ENCODE data around the gene DRD5.
"Not testable (repeated sequence)": the region's sequence is repeated elsewhere in the genome, so short reads cannot be mapped to it uniquely, and the experiment has no call there.

DRD5 gene

GRCh38 chr4:9781343-9782135 is at the start of gene DRD5:
TSS of gene DRD5 (plus strand) at chr4:9781634. CDS start at chr4:9782030, 396 bp downstream.
- no peak within 1 kb of the TSS for H3K4me2 ChIP-seq
- no peaks in the 10 kb centered on the region for H3K27me3 ChIP-seq
- H3K9ac ChIP-seq, result no peak within 1 kb of the TSS
- H3K9me3 ChIP-seq, result peaks cover 18% of the 10 kb centered on the region
- H3K27ac ChIP-seq, result no peak within 1 kb of the TSS
- H3K4me1 ChIP-seq, result peaks cover 13% of the 10 kb centered on the region
- H3K4me3 ChIP-seq, result no peak within 1 kb of the TSS
- no peak for TF ChIP-seq Cebpa-rat (IDR thresholded peaks at IDR 0.05)
- H3K36me3 ChIP-seq, result no peaks in the 10 kb centered on the region
- H4K20me1 ChIP-seq, result no peaks in the 10 kb centered on the region

- H3K4me1 ChIP-seq, H3K27ac ChIP-seq, H3K9me3 ChIP-seq: not testable (repeated sequence)
These were observed 49.2 kb upstream of the DRD5 start for GRCh38 chr4:9732256-9732655.

GRCh38 chr4:9735515-9735914 is 45.9 kb upstream of the DRD5 start:
- Histone ChIP-seq H3K4me3 (no peak overlapping the region), H4K20me1 (no peaks in the 10 kb centered on the region), H3K9me3 (no peaks in the 10 kb centered on the region), H3K27me3 (no peaks in the 10 kb centered on the region), H3K4me1 (peaks cover 8% of the 10 kb centered on the region), H3K36me3 (no peaks in the 10 kb centered on the region), H3K27ac (no peak overlapping the region), H3K4me2 (no peak overlapping the region), H3K9ac (no peak overlapping the region)
- no peak for TF ChIP-seq Cebpa-rat (IDR thresholded peaks at IDR 0.05)

More at GRCh38 chr4:9732256-9732655, 49.2 kb upstream of the DRD5 start:
- not testable (repeated sequence) for H4K20me1 ChIP-seq, H3K27me3 ChIP-seq, H3K4me2 ChIP-seq, H3K36me3 ChIP-seq, H3K9ac ChIP-seq, H3K4me3 ChIP-seq

GRCh38 chr4:9737280-9737679 is 44.2 kb upstream of the DRD5 start:
- not testable (repeated sequence) for H3K4me3 ChIP-seq, H3K27me3 ChIP-seq, H3K9me3 ChIP-seq, H3K36me3 ChIP-seq, H4K20me1 ChIP-seq, H3K9ac ChIP-seq, H3K27ac ChIP-seq, H3K4me2 ChIP-seq
- H3K4me1 ChIP-seq, result peaks cover 14% of the 10 kb centered on the region

GRCh38 chr4:9743789-9744188 is 37.6 kb upstream of the DRD5 start:
- peaks cover 79% of the 10 kb centered on the region for H3K4me1 ChIP-seq
- H3K4me3 ChIP-seq, H3K36me3 ChIP-seq, H3K27me3 ChIP-seq, H3K9me3 ChIP-seq, H4K20me1 ChIP-seq: not testable (repeated sequence)
- H3K9ac ChIP-seq, result peak overlapping the region; percentile 49
- H3K4me2 ChIP-seq, result peak overlapping the region; percentile 67
- peak overlapping the region; percentile 89 for H3K27ac ChIP-seq

- no peaks in the 10 kb centered on the region for H3K36me3 ChIP-seq
- H3K27me3 ChIP-seq, result no peaks in the 10 kb centered on the region
- H3K27ac ChIP-seq, result no peak overlapping the region
- H3K9ac ChIP-seq, result no peak overlapping the region
- H3K4me3 ChIP-seq, result no peak overlapping the region
- no peak for TF ChIP-seq Cebpa-rat (IDR thresholded peaks at IDR 0.05)
- H3K9me3 ChIP-seq, result no peaks in the 10 kb centered on the region
- H4K20me1 ChIP-seq, result no peaks in the 10 kb centered on the region
- peak overlapping the region; percentile 67 for H3K4me2 ChIP-seq
- H3K4me1 ChIP-seq, result peaks cover 72% of the 10 kb centered on the region
These were observed 35.7 kb upstream of the DRD5 start for GRCh38 chr4:9745782-9746181.

GRCh38 chr4:9758641-9759317 is 22.7 kb upstream of the DRD5 start:
- Histone ChIP-seq H3K4me2 (no peak overlapping the region), H3K4me3 (no peak overlapping the region)

GRCh38 chr4:9762823-9763475 is 18.5 kb upstream of the DRD5 start:
- TF ChIP-seq Cebpa-rat (IDR thresholded peaks at IDR 0.05), result no peak
- H3K4me1 ChIP-seq, result peaks cover 13% of the 10 kb centered on the region

More at GRCh38 chr4:9758641-9759317, 22.7 kb upstream of the DRD5 start:
- H3K9ac ChIP-seq, result no peak overlapping the region
- no peaks in the 10 kb centered on the region for H4K20me1 ChIP-seq
- no peaks in the 10 kb centered on the region for H3K36me3 ChIP-seq
- no peak overlapping the region for H3K27ac ChIP-seq
- TF ChIP-seq Cebpa-rat (IDR thresholded peaks at IDR 0.05), result no peak
- H3K27me3 ChIP-seq, result no peaks in the 10 kb centered on the region
- peaks cover 12% of the 10 kb centered on the region for H3K4me1 ChIP-seq
- no peaks in the 10 kb centered on the region for H3K9me3 ChIP-seq

GRCh38 chr4:9764155-9764696 is 17.2 kb upstream of the DRD5 start:
- TF ChIP-seq Cebpa-rat (IDR thresholded peaks at IDR 0.05), result no peak
- Histone ChIP-seq H3K27ac (no peak overlapping the region), H3K9me3 (no peaks in the 10 kb centered on the region), H3K4me3 (no peak overlapping the region), H4K20me1 (no peaks in the 10 kb centered on the region), H3K9ac (no peak overlapping the region), H3K4me2 (no peak overlapping the region), H3K4me1 (peaks cover 13% of the 10 kb centered on the region), H3K27me3 (no peaks in the 10 kb centered on the region), H3K36me3 (no peaks in the 10 kb centered on the region)

More at GRCh38 chr4:9762823-9763475, 18.5 kb upstream of the DRD5 start:
- H3K27ac ChIP-seq, result peak overlapping the region; percentile 64
- no peaks in the 10 kb centered on the region for H3K36me3 ChIP-seq
- H3K27me3 ChIP-seq, result no peaks in the 10 kb centered on the region
- H4K20me1 ChIP-seq, result no peaks in the 10 kb centered on the region
- H3K9me3 ChIP-seq, result no peaks in the 10 kb centered on the region
- peak overlapping the region; percentile 50 for H3K4me2 ChIP-seq
- no peak overlapping the region for H3K4me3 ChIP-seq
- peak overlapping the region; percentile 58; the same call in 1 of the 2 replicates for H3K9ac ChIP-seq

- H4K20me1 ChIP-seq, result no peaks in the 10 kb centered on the region
- no peak for TF ChIP-seq Cebpa-rat (IDR thresholded peaks at IDR 0.05)
- no peak overlapping the region for H3K4me2 ChIP-seq
These were observed 16.3 kb upstream of the DRD5 start for GRCh38 chr4:9765091-9765490.

More at GRCh38 chr4:9765091-9765490, 16.3 kb upstream of the DRD5 start:
- Histone ChIP-seq H3K27me3 (no peaks in the 10 kb centered on the region), H3K36me3 (no peaks in the 10 kb centered on the region), H3K4me3 (no peak overlapping the region), H3K9me3 (no peaks in the 10 kb centered on the region), H3K27ac (no peak overlapping the region), H3K4me1 (peaks cover 13% of the 10 kb centered on the region), H3K9ac (no peak overlapping the region)
